COLO829 (cell line): ENCODE results near the gene LRRC27.
"Not testable (repeated sequence)": the region's sequence is repeated elsewhere in the genome, so short reads cannot be mapped to it uniquely, and the experiment has no call there.

ENCODE experiments used
- DNase-seq: peaks from one replicate; pipeline ENCODE4 v3.0.0; 2012; ENCODE audit warnings: low spot score

Gene LRRC27

GRCh38 chr10:132331601-132332432 lies at the start of gene LRRC27:
Gene LRRC27, plus strand, starts transcription at chr10:132332193. Its CDS starts 1,332 bp downstream, at chr10:132333525.
- peak; percentile 100 for DNase-seq

- no peak for DNase-seq
Observed at GRCh38 chr10:132282667-132283603, 49.1 kb upstream of the LRRC27 start.

- DNase-seq = no peak
Observed at GRCh38 chr10:132283604-132284382, 48.2 kb upstream of the LRRC27 start.

DNA sequence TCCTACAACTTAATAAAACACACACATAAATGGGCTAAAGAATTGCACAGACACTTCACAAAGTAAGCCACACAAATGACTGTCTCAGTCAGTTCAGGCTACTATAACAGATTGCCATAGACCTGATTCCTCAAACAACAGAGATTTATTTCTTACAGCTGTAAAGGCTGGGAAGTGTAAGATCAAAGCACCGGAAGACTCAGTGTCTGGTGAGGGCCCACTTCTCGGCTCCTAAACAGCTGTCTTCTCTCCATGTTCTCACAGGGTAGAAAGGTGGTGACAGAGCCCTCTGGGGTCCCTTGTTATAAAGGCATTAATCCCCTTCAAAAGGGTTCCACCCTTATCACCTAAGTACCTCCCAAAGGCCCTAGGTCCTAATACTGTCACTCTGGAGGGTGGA lies 42.6 kb upstream of the LRRC27 start:
- DNase-seq = no peak

GRCh38 chr10:132290631-132291030 lies 41.4 kb upstream of the LRRC27 start:
- DNase-seq = no peak

DNA sequence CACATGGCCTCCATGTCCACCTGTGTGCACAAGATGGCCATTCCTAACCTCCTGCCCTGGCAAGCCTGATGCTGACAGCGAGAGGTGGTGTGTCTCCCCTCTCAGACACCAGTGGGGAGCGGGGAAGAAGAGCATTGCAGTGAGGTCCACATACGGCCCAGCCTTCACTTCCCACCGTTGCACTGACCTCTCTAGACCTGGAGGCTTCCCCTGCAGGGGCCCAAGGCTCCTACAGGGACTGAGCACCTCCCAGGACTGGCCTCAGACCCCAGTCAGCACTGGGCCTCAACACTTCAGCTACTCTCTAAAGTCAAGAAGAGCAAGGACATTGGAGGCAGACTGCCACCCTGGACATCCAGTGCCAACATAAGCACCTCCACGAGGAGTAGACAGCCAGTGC lies 40.2 kb upstream of the LRRC27 start:
- DNase-seq = no peak

DNA sequence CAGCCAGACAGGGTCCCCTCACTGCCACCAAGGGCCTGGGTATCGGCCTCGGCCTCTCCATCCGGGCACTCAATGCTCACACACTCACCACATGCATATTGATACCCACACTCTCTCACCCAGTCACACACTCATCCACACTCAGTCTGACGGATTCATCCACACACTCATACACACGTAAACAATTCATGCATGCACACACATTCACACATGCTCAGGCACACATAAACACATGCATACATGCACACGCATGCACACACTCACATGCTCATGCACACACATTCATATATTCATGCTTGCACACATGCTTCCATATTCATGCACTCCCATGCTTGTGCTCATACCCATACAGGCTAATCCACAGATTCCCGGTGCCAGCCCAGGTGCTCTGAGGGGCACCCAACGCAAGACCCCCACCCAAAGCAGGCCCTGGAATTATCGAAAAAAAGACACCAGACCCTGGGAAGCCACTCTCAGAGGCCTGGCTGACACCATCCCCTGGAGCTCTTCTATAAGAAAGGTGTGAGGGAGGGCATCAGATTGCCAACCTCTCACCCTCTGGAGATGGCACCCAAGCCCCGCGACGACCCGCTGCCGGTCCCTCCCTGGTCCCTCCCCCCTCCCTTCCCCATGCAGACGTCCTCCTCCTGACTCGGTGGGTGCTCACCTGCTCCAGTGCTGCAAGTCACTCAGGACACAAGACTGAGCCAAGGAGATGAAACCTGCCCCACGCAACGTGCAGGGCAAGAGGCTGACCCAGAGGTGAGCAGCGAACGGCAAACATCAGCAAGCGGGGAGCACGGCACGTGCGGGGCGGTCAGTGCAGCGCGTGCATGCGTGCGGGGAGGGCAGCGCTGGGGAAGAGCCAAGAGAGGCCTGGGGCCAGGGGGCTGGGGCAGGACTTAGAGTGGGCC lies 39.4 kb upstream of the LRRC27 start:
- DNase-seq = no peak

GRCh38 chr10:132293201-132293812 lies 38.7 kb upstream of the LRRC27 start:
- no peak for DNase-seq

DNA sequence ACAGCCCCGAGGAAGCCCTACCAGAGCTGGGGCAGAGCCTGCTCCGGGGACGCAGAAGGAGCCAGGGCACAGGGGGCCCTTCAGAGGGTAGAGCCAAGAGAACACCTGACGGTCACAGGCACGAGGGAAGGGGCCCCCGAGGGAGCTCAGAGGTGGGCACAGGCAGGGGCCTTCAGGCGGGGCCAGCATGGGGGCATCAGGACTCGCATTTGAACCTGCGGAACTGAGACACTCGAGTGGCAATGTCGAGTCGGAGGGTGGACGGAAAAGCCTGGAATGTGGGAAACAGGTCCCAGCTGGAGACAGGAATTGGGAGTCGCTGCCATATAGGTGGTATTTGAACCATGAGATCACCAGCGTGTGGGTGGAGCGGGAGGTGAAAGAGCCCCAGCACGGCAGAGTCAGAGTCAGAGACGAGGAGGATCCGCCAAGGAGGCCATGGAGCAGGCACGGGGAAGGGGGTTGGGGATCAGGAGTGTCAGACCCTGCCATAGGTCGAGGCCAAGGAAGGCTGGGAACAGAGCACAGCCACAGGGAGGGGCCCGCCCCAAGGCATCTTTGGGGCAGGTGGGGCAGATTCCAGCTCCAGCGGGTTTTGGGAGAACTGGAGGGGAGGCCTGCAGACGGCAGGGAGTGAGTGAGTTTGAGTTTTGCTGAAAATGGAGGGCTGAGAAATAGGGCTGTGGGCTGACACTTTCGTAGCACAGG lies 38.0 kb upstream of the LRRC27 start:
- DNase-seq = no peak

DNA sequence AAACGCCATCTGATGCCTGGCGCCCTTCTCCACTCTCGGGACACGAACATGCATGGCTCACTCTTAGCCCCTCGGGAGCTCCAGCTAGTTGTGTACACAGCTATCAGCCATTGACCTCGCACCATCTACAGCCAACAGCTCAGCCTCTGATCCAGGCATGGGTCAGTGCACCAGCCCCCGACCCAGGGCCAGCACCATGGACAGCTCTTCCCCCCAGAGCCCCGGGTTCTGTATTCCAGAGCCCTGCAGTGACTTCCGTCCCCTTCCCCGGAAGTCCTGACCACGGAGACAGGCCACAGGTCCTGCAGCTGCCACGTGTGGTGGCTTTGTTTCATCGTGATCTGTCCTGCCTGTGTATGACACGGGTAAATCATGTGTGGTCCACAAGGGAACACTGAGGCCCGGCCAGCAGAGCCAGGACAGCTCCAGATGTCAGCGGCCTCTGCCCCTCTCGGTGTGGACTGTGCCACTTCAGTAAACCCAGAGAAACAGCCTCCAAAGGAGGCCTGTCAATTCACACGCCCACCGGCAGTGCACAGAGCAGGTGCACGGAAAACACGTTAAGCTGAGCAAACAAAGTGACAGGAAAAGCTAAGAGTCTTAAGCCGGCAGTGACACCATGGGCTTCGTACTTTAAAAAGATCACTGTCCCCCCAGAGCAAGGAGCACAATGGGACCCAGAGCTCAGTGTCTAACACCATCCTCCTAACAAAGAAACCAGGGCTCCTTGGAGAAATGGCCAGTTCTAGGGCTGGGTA lies 37.3 kb upstream of the LRRC27 start:
- DNase-seq = no peak

- not testable (repeated sequence) for DNase-seq
Observed at GRCh38 chr10:132295481-132295880, 36.5 kb upstream of the LRRC27 start.

DNA sequence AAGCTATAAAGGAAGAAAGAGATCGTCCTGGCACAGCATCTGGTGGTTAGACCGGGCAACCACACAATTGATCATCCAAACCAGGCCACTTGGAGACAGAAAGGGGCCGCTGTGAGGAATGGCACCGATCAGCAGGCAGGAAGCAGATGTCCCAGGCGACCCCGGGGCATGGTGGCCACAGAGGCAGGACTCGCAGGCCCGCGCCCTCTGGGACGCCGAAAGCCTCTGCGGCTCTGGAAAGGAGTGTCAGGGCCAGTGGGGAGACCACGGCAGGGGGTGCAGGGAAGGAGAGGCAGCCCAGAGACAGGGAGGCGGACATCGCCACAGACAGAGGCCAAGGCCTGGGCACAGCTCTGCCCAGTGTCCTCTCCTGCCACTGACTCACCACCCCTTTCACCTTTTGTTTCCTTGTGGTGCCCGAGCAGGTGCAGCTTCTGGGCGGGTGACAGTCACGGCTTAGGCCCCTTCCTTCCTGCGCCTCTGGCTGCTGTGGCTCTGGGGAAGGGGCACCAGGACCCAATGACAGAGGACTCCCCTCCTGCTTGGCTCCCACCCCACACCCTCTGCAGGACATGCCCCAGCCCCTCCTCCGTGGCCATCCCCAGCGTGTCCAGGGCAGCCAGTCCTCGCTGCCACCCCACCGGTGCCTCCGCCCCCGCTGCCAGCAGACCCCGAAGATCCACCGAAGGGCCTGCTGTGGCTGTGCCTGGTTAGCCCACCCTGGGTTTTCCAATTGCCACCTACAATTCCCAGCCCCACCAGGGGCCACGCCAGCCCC lies 35.1 kb upstream of the LRRC27 start:
- no peak for DNase-seq

DNA sequence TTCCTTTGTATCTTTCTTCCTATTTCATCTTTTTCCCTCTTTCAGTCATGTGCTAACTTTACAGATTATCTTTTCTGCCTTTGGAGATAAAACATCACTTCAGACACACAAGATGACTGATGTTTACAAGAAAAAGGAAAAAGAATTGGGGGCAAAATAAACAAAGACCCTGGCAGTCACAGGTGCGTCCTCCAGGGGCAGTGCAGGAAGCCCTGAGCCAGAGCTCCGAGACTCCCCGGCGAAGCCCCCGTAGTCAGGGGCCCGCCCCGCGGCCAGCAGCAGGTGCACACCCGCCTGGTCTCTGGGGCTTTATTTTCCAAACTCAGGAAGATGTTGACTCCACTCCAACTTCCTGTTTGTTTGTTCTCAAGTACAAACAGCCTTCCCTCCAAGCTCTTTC lies 34.5 kb upstream of the LRRC27 start:
- DNase-seq = no peak

DNA sequence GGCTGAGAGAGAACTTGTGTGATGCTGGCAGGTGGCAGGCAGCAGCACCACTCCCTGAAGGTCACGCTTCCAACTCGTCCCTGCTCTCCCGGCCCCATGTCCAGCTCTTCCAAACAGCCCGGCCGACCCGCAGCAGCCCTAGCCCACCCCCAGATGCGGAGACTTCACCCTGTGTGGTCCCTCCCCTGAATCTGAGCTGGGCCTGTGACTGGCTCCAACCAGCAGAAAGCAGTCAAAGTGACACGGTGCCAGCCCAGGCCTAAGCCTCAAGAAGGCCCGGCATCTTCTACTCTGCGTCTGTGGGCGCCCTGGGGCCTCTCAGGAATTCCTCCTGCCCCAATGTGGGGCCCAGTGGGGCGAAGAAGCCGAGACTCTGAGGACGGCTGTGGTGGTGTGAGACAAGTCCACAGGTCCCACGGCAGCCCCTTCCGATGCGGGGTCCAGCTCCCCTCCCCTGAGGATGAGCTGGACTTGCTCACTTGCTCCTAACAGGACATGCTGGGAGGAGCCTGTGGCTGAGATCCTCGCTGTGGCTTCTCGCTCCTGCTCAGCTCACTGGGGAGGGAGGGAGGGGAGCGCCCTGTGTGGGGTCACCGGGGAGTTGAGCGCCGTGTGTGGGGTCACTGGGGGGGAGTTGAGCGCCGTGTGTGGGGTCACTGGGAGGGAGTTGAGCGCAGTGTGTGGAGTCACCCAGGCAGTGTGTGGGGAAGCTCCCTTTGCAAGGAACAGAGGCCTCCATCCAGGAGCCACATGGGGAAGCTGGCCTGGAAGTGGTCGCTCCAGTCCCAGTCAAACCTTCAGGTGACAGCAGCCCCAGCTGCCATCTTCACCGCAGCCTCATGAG lies 33.7 kb upstream of the LRRC27 start:
- DNase-seq = no peak

GRCh38 chr10:132299371-132300336 lies 32.3 kb upstream of the LRRC27 start:
- no peak for DNase-seq

GRCh38 chr10:132300582-132300981 lies 31.4 kb upstream of the LRRC27 start:
- no peak for DNase-seq
